ENCODE measurements around the gene MAN2B2. TPM values are rescaled to one million over a fixed set of nuclear protein-coding genes. Genes with fewer than 3 reads are reported as not detected.

Gene MAN2B2
- total RNA-seq, result 15.3 and 16.3 TPM in 2 replicates

GRCh38 chr4:6574747-6575502, at the start of gene MAN2B2:
Gene MAN2B2 (plus strand): TSS chr4:6575189. CDS start chr4:6575211, 22 bp downstream.
- no peak for DNase-seq (ENCODE audit: low read depth, low spot score)

DNA sequence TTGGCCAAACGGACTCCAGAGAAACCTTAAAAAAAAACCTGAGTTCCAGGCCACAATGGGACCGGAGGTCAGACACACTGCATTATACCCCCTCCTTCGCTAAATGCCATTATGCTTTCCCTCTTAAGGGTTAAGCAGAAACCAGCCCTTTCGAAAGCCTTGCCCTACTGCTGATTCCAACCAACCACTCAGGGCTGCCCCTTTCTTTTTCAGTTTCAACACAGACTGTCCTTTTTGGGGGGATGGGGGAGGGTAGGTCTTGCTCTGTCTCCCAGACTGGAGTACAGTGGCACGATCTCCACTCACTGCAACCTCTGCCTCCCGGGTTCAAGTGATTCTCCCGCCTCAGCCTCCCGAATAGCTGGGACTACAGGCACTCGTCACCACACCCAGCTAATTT, 49.5 kb upstream of the MAN2B2 start:
- no peak for DNase-seq (ENCODE audit: low read depth, low spot score)

DNA sequence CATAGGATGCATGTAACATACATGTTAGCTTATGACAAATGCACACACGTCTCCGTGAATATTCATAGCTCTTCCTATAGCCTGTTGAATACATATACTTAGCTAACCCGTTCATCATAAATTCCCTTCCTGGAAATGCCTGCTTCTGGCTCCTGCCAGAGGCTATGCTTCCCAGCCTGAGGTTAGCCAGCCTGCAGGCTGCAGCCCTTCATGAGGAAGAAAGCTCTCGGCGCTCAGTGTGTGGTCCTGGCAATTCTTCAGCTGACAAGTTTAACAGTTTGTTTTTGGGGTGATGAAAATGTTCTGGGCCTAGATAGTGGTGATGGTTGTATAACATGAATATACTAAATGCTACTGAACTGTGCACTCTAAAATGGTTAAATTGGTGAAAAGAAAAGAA, 48.8 kb upstream of the MAN2B2 start:
- DNase-seq (ENCODE audit: low read depth, low spot score), result no peak

DNA sequence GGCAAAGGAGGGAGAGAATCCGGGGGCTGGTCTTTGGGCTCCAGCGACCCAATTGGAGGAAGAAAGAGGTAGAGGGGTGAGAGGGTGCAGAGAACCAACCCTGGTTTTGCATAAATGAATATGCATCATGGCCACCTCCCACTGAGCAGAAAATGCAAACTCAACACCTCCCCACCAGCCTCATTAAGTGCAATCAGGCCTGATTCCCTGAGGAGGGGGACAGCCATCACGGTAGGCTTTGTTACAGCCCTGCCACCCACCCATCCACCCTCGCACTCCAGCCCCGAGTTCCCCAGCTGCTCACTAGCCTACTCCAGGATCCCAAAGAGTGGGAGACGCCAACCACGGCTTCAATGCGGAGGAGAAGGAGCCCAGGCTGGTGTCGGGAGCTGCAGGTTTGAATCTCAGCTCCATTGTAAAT, 48.3 kb upstream of the MAN2B2 start:
- DNase-seq (ENCODE audit: low read depth, low spot score), result no peak

DNA sequence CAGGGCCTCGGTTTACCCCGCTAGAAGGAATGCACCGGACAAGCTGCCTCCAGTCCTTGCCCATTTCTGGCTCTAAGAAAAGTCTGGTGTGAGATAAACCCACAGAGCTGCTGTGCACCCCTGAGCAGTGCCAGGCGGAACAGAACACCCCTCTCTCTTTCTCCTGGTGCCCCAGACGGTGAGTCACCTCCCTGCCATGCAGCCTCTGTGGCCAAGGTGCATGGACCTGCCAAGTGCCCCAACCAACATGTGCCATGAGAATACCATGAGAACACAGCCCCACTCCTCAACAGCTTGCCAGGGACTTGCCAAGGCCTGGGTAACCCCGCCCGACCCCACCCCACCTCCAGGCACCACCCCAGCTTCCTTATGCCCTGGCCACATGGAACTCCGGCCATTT, 47.7 kb upstream of the MAN2B2 start:
- no peak for DNase-seq (ENCODE audit: low read depth, low spot score)

DNA sequence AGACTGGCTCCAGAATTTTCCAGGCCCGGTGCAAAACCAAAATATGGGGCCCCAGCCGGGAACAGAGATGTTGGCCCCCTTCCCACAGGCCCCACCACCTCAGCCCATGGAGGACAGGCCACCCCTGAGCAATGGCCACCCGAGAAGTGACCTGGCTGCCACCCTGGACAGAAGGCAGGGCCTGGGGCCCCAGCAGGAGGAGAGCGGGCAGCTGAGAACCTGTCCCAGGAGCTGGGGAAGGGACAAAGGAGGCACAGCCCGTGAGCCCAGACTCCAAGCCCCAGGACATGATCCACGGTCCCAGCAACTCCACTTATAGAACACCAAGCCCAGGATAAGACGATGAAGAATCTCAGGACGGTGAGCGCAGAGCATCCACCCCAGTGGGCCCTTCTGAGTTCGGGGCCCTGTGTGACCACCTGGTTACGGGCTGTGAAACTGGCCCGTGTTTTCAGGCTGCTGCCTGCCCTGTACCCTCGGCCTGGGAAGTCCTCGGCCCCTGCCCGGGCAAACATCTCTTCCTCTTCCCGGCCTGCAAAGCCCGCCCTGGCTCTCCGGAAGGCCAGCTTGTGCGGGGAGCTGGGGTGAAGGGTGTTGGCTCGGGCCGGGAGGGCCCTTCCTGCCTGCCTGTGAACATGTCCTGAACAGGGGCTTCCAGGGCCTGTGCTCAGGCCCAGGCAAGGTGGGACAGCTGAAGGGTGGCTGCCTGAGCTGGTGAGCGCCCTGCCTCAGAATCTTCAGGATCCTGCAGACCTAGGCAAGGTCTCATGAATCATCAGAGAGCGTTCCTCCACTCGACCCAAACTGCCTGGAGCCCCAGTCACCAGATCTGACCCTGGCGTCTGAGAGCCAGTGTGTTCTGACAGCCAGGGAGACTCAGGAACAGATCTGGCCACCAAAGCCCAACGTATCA, 47.0 kb upstream of the MAN2B2 start:
- no peak for DNase-seq (ENCODE audit: low read depth, low spot score)

DNA sequence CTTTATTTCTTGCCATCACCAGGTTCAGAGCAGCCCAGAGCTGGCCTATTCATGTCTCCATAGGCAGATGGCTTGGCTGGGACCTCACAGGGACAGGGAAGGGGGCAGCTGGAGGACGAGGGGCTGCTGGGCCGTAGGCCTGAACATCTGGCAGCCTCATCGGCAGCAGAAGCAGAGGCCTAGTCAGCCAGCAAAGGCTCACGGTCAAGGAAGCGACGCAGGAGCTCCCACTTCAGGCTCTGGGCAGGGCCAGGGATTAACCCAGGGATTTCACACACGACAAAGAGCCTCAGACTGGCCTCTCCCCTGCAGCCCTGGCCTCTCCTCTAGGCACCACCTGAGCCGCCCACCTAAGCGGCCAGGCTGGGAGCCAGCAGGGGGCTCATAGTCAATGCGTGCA, 46.0 kb upstream of the MAN2B2 start:
- no peak for DNase-seq (ENCODE audit: low read depth, low spot score)

DNA sequence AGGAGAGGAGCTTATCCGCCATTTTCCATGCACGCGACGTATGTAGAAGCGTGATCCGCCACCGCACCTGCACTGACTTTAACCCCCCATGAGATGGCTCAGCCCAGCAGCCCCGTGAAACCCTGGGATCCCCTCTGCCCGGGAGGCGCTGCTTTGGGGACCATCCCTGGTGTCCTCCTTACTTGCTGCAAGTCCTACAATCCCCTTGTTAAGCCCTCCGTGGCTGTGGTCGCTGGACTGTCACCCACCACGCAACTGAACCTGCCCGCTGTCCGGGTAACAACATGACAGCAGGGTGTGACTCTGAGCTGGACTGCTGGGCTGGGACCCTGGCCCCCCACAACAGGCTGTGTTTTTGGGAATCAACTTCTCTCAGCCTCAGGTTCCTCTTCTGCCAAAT, 44.7 kb upstream of the MAN2B2 start:
- no peak for DNase-seq (ENCODE audit: low read depth, low spot score)

- no peak for DNase-seq (ENCODE audit: low read depth, low spot score)
These were observed 44.0 kb upstream of the MAN2B2 start for GRCh38 chr4:6530964-6531363.

- no peak for DNase-seq (ENCODE audit: low read depth, low spot score)
These were observed 42.9 kb upstream of the MAN2B2 start for GRCh38 chr4:6532102-6532501.

DNA sequence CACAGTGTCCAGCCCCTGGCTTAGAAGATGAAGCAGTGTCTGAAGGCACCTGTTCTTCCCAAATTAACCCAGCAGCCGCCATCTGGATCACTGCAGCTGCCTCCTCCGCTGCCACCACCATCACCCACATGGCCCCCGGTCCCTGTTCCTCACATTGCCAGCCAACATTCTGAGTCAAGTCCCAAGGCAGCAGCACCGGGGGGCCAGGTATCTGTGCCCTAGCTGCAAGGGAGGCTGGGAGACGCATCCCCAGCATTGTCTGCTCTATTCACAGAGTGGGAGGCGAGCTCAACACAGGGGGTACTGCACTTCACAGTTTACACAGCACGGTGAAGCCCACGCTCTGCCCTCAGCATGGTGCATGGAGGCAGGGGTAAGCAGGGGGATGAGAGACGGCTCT, 42.3 kb upstream of the MAN2B2 start:
- DNase-seq (ENCODE audit: low read depth, low spot score), result no peak

DNA sequence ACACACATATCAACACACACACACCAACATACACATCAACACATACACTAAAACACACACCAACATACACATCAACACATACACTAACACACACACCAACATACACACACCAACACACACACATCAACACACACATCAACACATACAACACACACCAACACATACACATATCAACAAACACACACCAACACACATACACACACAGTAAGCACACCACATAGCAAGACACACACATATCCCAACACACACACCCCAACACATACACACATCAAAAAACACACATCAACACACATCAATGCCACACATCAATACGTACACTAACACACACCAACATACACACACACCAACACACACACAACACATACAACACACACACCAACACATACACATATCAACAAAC, 40.9 kb upstream of the MAN2B2 start:
- no peak for DNase-seq (ENCODE audit: low read depth, low spot score)

- DNase-seq (ENCODE audit: low read depth, low spot score), result no peak
These were observed 40.2 kb upstream of the MAN2B2 start for GRCh38 chr4:6534618-6535328.

- no peak for DNase-seq (ENCODE audit: low read depth, low spot score)
These were observed 39.7 kb upstream of the MAN2B2 start for GRCh38 chr4:6535329-6535692.

GRCh38 chr4:6535706-6536105, 39.3 kb upstream of the MAN2B2 start:
- DNase-seq (ENCODE audit: low read depth, low spot score), result no peak

DNA sequence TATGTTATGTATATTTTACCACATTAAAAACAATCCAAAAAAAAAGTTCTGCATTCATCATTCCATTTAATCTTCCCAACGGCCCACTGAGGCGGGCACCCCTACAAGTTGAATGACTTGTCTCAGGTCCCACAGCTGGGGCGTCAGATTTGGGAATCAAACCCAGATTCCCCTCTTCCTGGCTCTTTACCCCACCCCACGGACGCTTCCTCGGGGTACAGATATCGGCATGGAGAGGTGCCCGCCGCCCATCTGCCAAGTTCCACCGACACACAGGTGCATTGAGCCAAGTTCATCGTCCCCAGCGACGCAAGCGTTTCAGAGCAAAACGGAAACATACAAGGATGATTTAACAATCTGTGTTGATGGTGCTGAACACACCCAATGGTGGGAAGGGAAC, 36.9 kb upstream of the MAN2B2 start:
- DNase-seq (ENCODE audit: low read depth, low spot score), result no peak

DNA sequence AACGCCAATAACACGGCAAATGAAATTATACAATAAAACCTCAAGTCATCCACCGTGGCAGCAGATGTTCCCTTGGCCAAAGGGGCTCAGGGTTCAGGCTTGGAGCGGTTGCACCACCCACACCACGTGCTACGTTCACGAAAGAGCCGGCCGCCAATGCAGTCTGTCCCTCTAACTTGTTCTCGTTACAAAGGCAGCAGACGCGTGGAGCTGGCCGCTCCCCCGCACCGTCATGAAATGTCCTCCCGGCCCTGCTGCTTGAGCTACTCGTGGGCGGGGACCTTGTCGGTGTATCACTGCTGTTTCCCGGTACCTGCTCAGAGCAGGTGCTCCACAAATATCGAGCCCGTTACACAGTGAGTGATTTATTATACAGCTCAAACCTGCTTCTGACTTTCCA, 36.4 kb upstream of the MAN2B2 start:
- no peak for DNase-seq (ENCODE audit: low read depth, low spot score)

DNA sequence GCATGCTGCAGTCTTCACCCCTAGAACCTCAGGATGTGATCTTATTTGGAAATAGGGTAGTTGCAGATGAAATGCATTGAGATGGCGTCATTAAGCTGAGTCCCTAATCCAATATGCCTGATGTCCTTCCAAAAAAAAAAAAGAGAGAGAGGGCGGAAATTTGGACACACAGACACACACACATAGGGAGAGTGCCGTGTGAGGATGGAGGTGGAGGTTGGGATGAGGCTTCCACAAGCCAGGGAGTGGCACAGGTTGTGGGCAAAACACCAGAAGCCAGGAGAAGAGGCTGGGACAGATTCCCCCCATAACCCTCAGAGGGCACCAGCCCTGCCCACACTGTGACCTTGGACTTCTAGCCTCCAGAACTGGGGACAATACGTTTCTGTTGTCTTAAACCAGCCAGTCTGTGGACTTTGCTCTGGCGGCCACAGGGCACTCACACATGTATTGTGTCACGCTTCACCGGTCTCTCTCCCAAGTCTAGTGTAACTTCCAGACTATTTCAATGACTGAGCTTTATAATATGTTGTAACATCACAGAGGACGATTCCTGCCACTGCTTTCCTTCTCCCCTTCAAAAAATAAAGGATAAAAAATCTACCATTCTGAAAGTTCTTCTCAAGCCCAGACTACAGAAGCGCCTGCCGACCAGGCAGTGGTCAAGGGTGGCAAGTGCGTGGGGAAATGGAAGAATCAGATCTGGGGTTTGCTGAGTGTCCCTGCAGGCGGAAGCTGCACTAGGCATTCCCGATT, 35.8 kb upstream of the MAN2B2 start:
- no peak for DNase-seq (ENCODE audit: low read depth, low spot score)

GRCh38 chr4:6540879-6541278, 34.1 kb upstream of the MAN2B2 start:
- DNase-seq (ENCODE audit: low read depth, low spot score), result no peak

- no peak for DNase-seq (ENCODE audit: low read depth, low spot score)
These were observed 33.2 kb upstream of the MAN2B2 start for GRCh38 chr4:6541789-6542188.

- DNase-seq (ENCODE audit: low read depth, low spot score), result no peak
These were observed 32.0 kb upstream of the MAN2B2 start for GRCh38 chr4:6542951-6543350.
